ENCODE results near the gene GATAD2A.
A peak's percentile ranks its signal among the peaks of the same experiment; 100 is the strongest.

Gene GATAD2A

DNA sequence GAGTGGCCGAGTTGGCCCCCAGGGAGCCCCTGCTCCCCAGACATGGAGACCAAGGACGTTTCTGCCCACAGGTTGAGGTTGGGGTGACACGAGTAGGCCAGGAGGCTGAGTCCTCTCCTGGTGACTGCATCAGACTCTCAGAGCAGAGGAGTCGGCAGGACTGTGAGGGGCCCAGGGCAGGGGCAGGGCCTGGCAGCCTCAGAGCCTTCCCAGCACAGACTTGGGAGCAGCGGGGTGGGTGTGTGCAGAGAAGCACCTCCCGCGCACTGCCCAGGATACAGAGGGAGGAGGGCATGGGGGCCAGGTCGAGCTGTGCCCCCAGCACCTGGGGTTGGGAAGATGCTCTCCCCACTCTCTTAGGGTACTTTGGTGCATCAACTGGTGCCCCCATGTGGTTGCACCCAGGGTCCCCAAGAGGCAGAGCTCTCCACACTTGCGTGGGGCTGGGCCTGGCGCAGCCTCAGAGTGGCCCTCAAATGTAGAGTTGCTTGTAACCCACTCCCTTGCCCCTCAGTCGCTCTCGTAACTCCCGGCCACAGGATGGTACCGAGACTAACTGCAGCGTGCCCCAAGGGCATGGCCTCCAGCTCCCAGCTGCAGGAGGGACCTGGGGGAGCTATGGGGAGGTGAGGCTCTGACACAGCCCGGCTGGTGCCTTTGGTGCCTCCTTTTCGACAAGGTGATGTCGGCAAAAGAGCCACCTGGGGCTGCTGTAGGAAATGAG lies 94.0 kb downstream of the GATAD2A start:
- intact Hi-C loops (cut with DNase I): no loop called here
- no peak for DNase-seq

DNA sequence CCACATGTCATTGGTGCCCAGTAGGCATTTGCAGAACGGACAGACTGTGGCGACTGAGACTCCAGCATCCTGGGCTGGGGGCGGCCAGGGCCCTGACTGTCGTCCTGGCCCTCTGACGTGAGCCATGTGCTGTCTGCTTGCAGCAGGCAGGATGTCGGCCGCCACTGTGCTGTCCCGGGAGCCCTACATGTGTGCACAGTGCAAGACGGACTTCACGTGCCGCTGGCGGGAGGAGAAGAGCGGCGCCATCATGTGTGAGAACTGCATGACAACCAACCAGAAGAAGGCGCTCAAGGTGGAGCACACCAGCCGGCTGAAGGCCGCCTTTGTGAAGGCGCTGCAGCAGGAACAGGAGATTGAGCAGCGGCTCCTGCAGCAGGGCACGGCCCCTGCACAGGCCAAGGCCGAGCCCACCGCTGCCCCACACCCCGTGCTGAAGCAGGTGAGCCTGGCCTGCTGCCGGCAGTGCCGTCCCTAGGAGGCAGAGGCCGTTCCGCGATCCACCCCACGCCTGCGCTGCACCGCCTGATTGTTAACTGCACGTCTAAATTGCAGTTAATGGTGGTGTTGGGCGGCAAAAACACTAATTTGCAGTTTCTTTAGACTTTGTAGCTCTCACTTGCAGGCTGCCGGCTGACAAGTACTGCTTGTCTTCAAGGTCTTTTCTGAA lies 95.6 kb downstream of the GATAD2A start:
- intact Hi-C loops (cut with DNase I): no loop called here
- DNase-seq: no peak

DNA sequence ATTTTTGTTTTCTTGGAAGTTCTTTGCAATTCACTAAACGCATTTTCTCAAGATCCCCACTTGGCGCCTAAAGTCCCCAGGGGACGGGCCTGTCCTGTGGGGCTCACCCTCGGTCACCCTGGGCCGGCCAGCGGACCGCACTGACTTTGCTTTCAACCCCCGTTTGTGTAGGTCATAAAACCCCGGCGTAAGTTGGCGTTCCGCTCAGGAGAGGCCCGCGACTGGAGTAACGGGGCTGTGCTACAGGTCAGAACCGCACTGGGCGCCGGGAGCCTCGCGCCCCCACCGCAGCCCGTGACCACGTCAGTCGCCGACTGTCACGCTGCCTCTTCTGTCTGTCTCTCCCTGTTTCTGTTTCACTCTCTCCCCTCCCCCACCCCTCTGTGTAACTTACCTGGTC lies 96.3 kb downstream of the GATAD2A start:
- DNase-seq: no peak
- intact Hi-C loops (cut with DNase I): no loop called here

DNA sequence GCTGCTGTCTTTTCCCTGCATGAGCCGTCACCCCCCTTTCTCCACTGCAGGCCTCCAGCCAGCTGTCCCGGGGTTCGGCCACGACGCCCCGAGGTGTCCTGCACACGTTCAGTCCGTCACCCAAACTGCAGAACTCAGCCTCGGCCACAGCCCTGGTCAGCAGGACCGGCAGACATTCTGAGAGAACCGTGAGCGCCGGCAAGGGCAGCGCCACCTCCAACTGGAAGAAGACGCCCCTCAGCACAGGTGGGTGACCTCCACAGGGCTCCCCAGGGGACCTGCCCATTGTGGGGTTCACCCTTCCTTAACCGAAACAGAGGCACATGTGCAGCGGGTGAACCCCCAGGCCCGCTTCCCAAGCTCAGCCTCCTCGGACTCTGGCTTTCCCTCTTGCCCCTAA lies 96.8 kb downstream of the GATAD2A start:
- intact Hi-C loops (cut with DNase I): no loop called here
- DNase-seq: no peak

DNA sequence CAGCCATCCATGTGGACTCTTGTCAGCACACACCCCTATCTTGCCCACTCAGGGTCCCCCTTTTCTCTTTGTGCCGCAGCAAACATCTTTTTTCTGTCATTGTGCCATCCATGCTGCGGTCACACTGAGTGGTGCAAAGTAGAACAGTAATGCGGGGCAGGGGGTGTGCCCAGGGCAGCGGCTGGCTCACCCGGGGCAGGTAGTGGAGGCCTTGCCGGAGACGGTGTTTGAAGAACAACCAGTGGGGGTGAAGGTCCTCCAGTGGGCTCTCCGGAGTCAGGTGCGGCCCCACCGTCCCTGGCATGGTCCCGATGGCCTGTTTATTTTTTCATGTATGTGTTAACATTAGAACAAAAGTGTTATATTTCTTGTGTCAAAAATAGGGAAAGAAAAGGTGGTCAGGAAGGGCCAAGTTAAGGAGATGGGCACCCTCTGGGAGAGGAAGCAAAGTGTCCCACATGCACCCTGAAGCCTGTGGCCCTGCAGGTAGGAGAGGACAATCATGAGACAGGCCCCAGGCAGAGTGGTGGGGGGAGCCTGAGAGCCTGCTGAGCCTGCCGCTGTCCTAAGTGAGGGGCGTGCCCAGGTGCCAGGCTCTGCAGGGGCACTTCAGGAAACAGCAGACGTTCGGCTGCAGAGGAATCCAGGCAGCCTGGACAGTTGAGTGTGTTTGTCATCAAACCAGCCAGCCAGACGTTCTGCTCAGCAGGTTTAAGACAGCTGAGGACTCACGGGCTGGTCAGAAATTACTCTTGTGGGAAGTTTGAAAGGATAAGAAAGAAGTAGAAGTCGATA lies 97.5 kb downstream of the GATAD2A start:
- peak in 1 of 10 donors; percentile 68 for DNase-seq
- intact Hi-C loops (cut with DNase I): no loop called here

DNA sequence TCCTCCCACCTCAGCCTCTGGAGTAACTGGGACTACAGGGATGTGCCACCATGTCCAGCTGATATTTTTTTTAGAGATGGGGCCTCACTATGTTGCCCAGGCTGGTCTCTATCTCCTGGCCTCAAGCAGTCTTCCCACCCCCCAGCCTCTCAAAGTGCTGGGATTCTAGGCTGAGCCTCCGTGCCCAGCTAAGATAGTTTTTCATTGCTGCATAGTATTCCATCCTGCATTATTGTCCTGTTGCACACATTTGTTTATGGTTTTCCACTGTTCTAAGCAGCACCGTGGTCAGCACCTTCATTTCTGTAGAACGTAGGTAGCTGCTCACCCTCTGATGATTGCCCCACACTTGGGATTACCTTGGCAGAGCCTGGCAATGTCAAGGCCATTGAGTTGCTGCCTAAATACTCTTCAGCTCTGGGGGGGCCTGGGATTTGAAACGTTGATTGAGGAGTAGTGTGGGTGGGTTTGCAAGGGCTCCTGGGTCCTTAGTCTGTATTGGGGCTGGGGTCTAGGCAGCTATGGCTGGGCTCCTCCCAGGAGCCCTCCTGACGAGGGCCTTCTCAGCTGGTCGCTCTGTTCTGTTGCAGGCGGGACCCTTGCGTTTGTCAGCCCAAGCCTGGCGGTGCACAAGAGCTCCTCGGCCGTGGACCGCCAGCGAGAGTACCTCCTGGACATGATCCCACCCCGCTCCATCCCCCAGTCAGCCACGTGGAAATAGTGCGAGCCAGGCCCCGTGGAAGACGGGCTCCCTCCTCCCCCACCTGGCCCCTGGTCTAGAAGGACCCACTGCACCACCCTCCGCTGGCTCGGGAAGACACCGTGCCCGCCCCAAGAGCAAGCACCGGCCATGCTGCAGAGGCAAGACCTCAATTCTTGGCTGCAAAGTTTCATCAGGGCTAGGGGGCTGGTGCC lies 99.5 kb downstream of the GATAD2A start:
- no peak for DNase-seq
- intact Hi-C loops (cut with DNase I): no loop called here

DNA sequence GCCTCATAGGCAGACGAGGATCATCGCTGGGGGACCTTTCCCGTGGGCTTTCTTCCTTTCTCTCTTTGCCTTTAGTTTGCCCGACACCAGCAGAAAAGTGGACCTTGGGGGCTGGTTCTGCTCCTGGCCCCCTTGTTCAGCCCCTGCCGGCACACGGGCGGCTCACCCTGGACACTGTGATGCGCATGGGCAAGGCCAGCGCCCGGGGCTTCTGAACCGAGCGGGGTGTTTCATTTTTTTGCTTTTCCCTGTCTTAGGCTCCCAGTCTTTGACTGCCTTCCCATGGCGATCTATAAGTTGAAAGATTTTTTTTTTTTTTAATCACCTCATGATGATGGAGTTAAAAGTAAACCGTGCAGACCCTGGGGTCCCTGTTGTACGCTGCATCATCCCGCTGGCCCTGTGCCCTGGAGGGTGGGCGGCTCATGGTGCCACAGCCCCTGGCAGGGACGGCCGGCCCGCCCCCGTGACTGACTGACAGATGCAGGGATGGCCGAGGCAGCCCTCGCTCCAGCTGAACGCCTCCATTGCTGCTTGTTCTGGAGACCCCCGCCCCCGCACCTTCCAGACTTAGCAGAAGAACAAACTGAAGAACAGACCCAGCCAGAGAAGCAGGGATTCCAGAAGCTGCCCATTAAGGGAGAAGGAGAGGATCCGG lies 100.3 kb downstream of the GATAD2A start:
- DNase-seq: peak in 1 of 10 donors; percentile 79
- intact Hi-C loops (cut with DNase I): no loop called here

DNA sequence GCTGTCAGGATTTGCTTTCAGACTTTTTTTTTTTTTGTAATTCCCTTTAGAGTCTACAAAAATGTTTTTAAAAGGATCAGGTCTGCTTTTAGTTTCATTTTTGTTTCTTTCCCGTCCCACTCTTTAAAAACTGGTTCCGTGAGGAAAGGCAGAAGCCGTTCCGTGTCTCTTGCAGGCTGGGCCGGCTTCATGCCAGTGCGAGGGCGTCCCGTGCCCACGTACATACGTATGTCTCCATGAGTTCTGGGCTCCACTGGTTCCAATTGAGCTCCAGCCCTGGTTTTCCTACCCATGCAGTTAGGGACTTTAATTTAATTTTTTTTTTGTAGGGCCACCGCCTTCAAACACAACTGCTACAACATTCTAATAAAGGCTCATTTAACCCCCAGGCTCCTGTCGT lies 101.1 kb downstream of the GATAD2A start:
- DNase-seq: peak in 7 of 10 donors; percentile 45 to 94 (median 70)
- intact Hi-C loops (cut with DNase I): no loop called here

DNA sequence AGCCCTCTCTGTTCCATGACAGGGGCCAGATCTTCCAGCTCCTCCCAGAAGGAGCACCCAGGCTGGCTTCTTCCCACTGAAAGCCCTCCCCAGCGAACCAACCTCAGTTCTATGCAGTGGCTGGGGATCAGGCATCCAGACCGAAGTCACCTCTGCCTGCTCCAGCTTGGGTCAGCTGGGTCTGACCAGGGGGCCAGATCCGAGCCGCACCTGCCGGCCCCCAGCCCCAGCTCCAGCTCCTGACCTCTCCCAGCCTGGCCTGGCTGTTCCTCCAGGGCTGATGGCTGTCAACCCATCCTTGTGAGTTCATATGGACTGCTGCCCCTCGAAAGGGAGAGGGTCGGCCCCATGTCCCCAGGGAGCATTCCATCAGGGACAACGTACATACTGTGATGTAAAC lies 101.9 kb downstream of the GATAD2A start:
- no peak for DNase-seq
- intact Hi-C loops (cut with DNase I): no loop called here

DNA sequence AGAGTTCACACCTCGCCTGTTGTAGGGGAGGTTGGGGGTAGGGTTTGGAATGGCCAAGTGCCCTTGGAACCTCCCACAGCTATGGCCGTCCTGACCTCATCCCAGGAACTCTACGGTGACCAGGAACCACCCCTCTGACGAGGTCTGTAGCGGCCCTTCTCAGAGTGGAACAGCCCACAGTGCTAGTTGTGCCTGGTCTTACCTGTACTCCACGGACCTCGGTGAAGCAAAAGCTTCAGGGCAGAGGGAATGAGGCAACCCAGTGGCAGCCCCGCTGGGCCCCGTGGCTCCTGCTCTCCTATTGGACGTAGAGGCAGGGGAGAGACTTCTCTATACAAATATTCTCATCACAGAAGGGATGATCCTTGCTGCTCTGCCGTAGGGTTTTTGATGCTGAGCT lies 102.7 kb downstream of the GATAD2A start:
- DNase-seq: no peak
- intact Hi-C loops (cut with DNase I): no loop called here

DNA sequence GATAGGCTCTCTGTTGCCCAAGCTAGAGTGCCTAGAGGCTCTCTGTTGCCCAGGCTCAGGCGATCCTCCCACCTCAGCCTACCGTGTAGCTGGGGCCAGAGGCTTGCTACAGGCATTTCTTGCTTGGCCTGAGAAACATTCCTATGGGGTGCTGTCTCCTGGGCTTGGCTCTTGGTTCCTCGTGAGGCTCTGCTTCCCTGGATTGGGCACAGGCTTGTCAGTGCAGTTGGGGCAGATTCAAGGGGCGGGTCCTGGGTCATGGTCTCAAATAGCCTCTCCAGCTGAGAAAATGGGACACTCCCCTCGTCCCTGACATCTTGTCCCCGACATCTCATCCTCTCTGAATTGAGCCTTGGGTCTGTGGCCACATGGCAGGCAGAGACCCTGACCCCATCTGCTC lies 105.0 kb downstream of the GATAD2A start:
- intact Hi-C loops (cut with DNase I): no loop called here
- no peak for DNase-seq

DNA sequence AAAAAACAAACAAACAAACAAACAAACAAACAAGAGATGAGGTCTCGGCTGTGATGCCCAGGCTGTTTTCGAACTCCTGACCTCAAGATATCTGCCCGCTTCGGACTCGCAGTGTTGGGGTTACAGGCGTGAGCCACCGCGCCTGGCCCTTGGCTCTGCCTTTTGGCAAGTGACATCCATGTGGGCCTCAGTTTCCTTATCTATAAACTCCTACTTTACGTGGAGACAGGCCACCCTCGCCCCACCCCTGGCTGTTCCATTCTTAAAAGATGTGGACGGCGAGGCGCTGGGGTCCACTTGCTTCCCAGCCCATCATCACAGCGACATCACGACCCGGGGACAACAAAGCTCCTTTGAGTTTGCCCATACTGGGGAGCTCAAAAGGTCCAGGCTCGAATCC lies 108.2 kb downstream of the GATAD2A start:
- DNase-seq: no peak
- intact Hi-C loops (cut with DNase I): no loop called here

DNA sequence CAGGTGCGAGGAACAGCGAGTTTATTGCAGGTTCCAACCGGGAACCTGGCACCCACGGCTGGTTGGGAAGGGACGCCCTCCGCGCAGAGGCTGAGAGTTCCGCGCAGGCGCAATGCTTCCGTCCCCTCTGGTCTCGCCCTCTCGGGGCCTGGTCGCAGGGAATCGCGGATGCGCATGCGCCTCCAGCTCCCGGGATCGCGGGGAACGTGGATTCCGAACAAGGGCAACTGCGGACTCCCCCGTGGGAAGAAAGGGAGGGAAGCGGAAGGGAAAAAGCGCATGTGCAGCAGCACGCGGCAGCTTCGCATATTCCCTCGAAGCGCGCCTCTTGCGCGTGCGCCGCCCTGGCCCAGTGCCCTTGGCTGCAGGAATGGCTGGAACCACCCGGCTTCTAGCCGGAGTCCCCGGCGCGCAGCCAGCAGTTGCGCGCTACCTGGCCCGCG lies 108.8 kb downstream of the GATAD2A start:
- DNase-seq: peak in 5 of 10 donors; percentile 49 to 87 (median 55)
- intact Hi-C loops (cut with DNase I): no loop called here

DNA sequence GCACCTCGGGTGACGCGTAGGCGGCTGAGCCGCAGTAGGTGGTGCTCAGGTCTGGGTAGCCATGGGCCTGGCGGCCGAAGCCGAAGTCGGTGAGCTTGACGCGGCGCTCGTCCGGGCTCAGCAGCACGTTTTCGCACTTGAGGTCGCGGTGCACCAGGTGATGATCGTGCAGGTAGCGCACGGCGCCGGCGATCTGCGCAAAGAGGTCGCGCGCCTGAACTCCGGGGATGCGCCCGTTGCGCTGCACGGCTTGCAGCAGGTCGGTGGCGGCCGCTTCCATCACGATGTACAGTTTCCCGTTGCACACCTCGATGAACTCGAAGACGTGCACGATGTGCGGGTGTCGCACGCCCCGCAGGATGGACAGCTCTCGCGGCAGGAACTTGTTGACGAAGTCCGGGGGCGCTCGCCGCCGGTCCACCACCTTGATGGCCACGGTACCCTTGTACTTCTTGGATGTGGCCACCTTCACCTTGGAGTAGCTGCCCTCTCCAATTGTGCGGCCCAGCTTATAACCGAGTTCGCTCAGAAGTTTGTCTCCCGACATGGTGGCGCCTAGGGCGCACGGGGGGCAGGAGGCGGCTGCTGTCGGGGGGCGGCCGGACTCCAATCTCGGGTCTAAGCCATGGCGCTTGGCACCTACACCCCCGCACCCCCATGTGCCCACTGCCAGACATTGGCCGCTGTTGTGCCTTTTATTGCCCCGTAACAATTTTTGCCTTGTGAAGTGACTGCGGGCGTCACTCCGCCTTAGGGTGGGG lies 109.6 kb downstream of the GATAD2A start, which contains the start of gene TSSK6:
Gene TSSK6, minus strand, starts transcription at position 668 of the 761 bp plus-strand sequence. Its CDS starts 121 bp downstream, at position 547.
- DNase-seq: no peak
- intact Hi-C loops (cut with DNase I): no loop called here

DNA sequence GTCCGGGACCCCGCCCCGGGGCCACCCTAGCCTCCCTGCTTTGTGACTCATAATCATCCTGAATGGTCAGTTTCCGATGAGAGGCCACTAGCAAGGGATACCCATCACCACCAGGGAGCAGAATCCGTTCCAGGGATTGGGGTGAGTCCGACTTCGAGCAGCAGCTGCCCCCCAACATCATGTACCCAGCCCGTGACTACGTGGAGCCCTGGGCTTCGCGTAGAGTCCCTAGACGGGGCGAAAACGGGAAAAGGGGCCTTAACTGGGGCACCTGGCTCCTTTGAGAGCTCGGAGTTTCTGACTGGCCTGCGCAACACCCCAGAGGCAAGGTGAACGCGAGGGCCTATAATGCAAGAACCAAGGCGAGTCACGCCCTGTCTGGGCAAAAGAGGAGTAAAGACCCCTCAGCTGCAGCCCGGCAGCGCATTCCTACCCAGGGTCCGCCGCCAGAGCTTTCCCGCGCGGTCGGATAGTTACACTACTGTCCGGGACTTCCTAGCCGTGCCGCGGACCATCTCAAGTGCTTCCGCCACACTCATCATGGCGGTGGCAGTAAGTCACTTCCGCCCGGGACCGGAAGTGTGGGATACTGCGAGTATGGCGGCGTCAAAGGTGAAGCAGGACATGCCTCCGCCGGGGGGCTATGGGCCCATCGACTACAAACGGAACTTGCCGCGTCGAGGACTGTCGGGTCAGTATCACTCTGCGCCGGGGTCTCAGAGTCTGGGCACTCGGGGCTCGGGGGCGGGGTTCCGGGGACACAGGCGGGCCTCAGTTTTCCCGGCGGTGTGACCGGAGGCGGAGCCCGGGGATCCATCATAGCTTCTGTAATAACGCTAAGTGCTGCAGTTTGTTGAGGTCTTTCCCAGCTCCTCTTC lies 110.4 kb downstream of the GATAD2A start, which contains the start of gene NDUFA13:
Gene NDUFA13, plus strand, starts transcription at position 584 of the 878 bp plus-strand sequence. Its CDS starts 14 bp downstream, at position 598.
- intact Hi-C loops (cut with DNase I): no loop called here
- DNase-seq: peak; percentile 83 to 98 (median 92)

DNA sequence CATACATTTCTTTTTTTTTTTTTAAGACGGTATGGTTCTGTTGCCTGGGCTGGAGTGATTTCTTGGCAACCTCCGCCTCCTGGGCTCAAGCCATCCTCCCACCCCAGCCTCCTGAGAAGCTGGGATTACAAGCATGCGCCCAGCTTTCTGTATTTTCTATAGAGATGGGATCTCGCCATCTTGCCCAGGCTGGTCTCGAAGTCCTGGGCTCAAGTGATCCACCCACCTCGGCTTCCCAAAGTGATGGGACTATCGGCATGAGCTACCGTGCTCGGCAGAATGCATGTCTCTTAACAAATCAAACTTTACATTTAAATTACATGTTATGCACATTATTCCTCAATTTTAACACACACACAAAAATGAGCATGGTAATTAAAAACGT lies 111.8 kb downstream of the GATAD2A start:
- intact Hi-C loops (cut with DNase I): no loop called here
- no peak for DNase-seq

DNA sequence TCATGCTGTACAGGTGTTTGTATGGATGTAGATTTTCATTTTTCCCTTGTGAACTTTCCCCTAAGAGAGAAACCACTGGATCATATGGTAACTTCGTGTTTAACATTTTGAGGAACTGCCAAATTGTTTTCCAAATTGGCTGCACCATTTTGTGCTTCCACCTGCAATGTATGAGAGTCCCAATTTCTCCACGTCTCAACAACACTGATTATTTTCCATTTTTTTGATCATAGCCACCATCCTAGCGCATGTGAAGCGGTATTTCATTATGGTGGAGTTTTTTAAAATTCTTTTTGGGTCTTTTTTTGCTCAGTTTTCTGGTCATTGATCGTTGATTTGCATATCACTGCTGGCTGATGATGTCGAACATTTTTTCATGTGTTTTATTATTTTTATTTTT lies 115.5 kb downstream of the GATAD2A start:
- intact Hi-C loops (cut with DNase I): no loop called here
- no peak for DNase-seq

DNA sequence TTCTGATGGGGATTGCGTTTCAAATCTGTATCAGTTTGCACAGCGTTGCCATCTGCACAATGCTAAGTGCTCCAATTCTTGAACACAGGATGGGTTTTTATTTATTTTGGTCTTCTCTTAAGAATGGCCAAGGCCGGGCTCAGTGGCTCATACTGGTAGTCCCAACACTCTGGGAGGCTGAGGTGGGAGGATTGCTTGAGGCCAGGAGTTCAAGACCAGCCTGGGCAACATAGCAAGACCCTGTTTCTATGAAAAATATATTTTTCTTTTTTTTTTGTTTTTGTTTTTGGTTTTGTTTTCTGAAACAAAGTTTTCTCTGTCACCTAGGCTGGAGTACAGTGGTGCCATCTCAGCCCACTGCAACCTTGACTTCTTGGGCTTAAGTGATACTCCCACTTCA lies 117.7 kb downstream of the GATAD2A start:
- no peak for DNase-seq
- intact Hi-C loops (cut with DNase I): no loop called here

All from posterior cingulate gyrus (tissue), 11 donors.